Measurements from ENCODE around the gene DLG1.
"Not testable (repeated sequence)": the region's sequence is repeated elsewhere in the genome, so short reads cannot be mapped to it uniquely, and the experiment has no call there.

The DLG1 gene

DNA sequence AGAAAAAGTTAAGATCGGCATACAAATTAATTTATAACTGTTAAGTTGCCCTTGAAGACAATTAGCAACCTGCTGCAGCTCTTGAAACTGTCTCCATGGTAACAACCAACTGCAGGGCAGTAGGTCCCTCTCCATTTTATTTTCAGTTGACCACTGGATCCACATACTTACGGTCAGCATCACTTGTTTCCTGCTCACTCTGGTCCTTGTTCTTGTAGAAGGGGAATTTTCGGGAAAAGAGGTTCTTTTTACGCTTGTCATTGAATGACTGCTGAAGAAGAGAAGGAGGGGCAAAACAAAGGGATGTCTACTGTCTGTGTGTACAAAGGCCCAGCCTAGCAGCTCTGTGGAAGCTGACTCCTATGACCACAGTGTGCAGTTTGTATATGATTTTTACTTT lies 222.0 kb downstream of the DLG1 start:
- no peak for DNase-seq

DNA sequence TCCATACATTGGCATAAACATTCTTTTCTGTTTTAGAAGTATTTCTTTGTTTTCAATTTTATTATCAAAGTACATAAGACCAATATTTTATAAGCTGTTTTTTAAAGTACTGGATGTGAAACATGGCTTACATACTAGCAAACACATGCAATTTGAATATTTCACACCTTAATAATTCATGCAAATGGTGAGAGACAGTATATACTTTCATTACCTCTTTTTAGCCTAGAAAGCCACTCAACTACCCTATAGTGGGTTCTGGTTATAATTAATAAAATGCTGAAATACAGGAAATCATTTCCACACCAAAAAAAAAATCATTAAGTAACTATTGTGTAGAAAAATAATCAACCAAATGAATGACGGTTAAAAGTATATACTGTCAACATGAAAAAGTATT lies 230.3 kb downstream of the DLG1 start:
- no peak for DNase-seq

DNA sequence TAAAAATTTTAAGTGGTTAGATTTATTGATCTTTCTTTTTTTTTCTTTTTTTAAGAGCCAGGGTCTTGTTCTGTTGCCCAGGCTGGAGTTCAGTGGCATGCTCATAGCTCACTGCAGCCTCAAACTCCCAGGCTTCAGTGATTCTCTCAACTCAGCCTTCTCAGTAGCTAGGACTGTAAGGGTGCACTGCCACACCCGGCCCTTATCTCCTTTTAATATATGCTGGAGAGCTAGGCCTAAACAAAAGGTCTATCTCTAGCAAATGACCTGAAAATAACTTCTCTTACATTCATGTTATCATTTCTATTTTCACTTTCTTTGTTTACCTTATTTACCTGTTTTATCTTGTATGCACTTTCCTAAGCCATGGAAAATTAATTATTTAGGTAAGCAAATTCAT lies 233.6 kb downstream of the DLG1 start:
- DNase-seq: no peak

DNA sequence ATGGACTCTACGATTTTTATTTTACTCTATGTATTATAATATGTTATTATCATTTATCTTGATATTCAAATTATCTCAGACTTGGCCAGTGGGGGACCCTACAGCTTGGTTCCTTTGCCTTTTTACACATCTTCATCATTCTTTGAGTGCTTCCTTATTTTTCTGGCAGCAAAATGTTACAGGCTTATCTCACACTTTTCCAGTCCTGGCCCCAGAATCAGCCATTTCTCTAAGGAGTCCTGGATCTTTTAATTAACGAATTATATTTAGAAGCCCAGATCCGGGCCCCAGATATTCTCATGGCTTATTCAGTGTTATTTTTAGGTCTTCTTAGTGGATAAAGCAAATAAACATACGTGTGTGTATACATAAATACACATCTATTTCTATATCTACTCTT lies 236.0 kb downstream of the DLG1 start:
- no peak for DNase-seq

DNA sequence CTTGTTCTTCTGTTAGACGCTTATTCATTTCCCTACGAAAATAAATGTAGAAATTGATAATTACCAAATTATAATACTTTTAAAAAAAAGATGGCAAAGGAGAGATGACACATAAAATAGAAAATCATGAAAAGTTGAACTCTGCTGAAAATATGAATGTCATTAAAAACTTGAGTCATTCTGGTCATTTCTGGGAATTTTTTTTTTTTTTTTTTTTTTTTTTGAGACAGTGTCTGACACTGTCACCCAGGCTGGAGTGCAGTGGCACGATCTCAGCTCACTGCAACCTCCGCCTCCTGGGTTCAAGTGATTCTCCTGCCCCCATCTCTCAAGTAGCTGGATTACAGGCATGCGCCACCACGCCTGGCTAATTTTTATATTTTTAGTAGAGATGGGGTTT lies 246.8 kb downstream of the DLG1 start:
- DNase-seq: not testable (repeated sequence)

DNA sequence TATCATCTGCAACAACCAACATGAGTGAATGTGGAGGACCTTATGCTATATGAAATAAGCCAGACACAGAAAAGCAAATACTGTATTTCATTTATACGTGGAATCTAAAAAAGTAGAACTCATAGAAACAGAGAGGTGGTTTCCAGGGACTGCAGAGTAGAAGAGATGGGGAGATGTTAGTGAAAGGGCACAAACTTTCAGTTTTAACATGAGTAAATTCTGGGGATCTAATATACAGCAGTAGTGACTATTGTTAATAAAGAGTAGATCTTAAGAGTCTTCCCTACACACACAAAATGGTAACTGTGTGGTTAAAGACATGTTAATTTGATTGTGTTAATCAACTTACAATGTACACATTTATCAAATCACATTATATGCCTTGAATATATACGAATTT lies 247.9 kb downstream of the DLG1 start:
- DNase-seq: no peak

DNA sequence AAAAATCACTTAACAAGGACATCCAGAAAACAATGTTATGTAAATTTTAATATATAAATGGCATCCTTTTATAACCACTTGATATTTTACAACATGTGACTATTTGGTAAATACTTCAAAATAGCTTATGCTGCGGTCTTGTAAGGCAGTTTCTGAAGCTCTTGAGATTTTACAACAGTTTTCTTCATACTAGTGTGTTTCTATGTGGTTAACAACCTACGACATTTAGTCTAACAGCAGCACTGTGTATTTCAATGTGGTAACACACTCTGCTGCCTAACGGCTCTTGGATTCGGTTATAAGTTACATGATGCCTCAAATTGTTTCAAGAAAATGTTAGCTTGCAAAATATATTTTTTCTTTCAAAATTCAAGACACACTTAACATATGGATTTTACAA lies 255.9 kb downstream of the DLG1 start:
- DNase-seq: no peak

DNA sequence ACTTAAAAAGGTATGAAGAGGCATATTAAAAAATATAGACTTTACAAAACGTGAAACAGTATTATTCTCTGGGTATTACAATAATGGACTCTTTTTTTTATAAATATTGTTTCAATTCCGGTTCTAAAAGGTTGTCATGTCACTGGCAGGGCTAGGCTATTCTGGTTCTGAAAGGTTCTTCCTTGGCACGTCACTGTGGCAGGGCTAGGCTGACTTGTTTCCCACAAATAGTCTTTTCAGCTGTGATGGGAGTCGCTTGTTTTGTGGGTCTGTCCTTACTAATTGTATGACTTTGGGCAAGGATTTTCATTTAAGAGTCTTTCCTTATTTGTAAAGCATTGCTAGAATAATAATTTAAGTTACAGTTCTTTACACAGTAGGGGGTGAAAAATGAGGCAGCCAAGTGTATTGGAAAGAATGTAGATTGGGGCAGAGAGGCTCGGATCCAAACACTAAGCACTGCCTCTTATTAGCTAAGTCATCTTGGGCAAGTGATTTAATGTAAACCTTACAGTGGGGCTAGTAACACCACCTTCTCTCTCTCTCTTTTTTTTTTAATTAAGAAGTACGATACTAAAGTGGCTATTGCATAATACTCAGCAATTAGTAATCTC lies 256.4 kb downstream of the DLG1 start:
- no peak for DNase-seq

DNA sequence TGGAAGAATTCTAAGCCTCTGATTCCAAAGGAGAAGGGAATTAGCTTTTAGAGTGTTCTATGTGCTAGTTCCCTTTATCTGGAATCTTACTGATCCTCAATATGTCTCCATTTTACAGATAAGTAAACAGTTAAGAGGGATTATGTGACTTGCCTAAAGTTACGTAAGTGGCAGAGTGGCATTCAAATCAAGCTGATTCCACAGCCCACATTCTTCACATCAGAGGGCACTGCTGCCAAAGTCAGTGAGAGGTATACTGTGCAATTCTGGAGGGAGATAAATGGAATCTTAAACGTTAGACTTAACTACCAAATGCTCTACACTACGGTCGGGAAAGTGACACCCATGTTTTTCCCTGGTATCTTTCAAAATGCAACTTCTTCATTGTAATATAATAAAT lies 257.8 kb downstream of the DLG1 start:
- no peak for DNase-seq

DNA sequence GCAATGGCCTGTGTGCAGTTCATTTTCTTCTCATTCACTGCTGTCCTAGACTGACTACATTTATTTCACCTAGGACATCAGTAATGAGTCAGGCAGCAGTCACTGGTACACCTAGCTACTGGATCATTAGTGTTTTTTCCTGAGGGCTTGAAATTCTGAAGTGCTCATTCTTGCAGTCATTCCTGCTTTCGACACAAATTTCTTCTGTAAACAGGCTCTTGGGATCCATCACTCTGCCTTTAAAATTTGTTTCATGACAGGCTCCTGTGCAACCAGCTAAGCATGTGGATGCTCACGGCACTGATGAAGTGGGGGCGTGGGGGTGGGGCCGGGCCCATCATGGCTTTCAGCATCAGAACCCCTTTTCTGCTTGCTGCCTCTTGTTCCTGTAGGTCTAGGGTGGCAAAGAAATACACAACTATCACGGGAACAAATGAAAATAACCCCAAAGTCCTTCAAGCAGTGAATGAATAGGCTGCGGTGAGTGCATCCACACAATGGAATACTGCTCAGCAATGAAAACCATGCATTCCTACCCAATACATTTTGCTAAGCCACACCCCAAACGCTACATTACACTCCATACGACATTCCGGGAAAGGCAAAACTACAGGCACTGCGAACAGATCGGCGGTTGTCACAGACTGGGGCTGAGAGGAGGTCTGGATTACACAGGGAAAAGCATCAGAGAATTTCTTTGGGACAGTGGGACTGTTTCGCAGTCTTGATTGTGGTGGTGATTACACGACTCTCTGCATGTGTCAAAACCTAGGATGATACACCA lies 259.5 kb downstream of the DLG1 start:
- DNase-seq: no peak

DNA sequence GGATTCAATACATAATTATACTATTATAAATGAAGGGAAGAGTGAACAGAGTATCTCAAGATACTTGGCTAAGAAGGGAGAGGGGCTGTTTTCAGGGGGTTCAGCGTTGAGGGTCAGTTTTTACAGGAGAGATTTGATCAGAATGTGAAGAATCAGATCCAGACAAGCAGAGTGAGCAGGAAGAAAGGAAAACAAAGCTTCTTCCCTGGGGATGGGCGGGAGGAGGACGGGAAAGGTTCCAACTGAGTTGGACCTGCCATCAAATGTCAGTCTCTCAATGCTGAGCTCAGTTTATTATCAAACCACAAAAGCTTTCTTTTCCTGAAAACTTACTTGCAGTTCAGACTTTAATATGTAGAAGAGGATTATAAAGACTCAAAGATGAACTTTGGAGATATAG lies 262.8 kb downstream of the DLG1 start:
- no peak for DNase-seq

DNA sequence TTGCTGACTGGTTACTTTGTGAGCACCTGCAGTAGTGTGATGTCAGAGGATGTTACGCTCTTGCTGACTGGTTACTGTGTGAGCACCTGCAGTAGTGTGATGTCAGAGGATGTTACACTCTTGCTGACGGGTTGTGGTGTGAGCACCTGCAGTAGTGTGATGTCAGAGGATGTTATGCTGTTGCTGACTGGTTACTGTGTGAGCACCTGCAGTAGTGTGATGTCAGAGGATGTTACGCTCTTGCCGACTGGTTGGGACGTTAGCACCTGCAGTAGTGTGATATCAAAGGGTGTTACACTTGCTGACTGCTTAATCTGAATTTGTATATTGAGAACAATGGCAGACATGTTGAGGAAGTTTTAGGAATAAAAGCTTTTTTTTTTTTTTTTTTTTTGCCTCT lies 263.6 kb downstream of the DLG1 start:
- not testable (repeated sequence) for DNase-seq

DNA sequence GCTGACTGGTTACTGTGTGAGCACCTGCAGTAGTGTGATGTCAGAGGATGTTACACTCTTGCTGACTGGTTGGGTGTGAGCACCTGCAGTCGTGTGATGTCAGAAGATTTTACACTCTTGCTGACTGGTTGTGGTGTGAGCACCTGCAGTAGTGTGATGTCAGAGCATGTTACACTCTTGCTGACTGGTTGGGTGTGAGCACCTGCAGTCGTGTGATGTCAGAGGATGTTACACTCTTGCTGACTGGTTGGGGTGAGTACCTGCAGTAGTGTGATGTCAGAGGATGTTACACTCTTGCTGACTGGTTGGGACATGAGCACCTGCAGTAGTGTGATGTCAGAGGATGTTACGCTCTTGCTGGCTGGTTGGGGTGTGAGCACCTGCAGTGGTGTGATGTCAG lies 264.6 kb downstream of the DLG1 start:
- not testable (repeated sequence) for DNase-seq

DNA sequence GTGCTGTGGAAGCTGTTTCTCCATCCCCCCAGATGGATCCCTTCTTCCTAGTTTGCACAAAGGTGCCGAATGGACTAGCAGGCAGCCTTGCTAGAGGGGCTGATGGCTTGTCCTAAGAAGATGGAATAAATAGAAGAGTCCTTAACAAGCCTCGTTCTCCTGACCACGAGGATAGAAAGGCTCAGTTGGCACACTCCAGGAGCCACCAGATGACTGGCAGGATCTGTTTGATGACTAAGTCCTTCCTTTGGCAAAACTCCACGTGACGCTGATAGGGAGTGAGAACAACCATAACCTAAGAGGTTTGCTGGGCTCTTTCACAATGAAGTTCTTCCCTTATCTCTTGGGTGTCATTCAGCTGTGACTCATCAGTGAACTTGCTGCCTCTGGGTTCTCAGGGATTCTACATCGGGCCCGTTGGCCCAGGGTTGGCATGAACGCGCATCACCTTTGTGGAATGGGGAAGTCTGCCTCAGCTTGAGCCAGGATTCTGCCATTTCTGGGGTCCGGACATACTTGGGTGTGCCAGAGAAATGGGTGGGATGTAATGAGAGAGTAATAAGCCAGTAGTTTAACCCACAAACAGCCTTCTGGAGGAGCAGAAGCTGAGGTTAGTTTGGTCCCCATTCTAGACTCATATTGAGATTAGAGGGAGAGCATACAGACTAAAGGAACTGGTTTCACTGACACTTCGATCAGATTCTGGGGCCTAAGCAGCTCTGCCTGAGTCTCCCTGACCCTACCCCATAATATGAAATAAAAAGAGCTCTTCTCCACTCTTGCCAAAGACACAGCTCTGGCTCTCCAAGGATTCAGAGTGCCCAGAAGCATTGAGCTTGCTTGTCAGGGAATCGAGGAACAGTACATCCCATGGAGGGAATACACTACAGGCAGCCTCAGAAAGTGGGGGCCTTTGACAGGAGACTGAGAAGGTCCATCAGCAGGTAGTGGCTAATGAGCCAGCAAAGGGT lies 266.8 kb downstream of the DLG1 start:
- DNase-seq: no peak

DNA sequence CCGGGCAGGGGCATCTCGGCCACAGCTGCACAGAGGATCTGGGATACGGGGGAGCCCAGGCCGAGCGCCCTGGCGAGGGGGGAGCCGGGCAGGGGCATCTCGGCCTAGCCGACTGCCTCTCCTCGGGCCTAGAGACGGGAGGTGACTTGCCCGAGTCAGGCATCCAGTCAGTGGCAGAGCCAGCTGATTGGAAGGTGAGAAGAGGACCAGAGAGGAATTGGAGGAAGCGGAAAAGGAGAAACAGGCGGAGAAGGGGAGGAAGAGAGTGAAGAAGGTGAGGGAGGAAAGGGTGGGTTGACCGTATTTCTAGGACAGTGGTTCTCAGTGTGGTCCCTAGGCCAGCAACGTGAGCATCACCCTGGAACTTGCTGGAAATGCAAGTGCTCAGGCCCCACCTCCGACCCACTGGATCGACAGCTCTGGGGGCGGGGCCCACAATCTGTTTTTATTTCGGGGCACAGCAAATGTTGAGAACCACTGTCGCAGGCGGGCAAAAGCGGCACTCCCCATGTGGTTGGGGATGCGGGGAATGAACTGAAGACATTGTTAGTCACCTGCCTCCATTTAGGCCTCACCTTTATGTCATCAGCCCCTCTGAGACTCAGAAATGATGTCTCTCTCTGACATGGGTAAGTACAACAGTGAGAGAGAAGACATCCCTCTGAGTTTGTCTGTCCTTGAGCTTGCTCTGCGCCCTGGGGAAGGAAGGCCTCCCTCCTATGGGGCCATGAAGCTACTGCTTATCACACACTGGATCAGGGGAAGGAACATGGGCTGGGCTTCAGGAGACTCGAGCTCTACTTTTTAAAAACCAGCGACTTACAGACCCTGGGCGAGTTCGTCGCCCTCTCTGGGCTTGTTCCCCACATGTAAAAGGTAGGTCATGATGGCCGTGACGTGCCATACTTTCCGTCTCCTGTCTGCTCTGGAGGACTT lies 267.8 kb downstream of the DLG1 start:
- no peak for DNase-seq

DNA sequence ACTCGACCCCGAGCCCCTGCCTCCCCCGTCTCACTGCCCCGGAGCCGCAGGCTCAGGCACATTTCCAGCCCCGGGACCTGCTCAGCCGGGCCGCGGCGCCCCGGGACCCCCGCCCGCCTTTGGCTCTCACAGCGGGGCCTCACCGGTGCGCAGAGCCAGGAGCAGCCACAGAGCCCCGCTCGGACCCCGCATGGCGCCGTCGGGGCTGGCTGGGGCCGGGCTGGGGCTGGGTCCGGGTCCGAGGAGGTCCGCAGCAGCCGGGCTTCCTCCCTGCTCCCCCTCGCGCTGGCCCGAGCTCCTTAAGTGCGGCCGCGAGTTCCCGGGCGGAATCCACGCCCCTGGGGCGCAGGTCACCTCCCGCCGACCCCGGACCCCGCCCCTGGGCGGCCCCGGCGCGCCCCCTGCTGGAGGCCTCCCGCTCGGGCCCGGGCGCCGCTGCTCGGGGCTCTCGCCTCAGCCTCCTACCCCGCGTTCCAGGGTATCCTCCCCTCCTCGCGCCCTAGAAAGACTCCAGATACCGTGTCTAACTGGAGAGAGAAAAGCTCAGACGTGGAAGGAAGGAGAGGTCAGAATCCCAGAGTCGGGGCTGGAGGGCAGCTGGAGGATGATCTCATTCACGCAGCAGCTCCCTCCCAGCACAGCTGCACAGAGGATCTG lies 268.8 kb downstream of the DLG1 start, which contains the start of gene MELTF:
Gene MELTF (minus strand): TSS at position 307 of the 657 bp plus-strand sequence. CDS start 115 bp downstream, at position 192.
- peak; percentile 44 for DNase-seq

DNA sequence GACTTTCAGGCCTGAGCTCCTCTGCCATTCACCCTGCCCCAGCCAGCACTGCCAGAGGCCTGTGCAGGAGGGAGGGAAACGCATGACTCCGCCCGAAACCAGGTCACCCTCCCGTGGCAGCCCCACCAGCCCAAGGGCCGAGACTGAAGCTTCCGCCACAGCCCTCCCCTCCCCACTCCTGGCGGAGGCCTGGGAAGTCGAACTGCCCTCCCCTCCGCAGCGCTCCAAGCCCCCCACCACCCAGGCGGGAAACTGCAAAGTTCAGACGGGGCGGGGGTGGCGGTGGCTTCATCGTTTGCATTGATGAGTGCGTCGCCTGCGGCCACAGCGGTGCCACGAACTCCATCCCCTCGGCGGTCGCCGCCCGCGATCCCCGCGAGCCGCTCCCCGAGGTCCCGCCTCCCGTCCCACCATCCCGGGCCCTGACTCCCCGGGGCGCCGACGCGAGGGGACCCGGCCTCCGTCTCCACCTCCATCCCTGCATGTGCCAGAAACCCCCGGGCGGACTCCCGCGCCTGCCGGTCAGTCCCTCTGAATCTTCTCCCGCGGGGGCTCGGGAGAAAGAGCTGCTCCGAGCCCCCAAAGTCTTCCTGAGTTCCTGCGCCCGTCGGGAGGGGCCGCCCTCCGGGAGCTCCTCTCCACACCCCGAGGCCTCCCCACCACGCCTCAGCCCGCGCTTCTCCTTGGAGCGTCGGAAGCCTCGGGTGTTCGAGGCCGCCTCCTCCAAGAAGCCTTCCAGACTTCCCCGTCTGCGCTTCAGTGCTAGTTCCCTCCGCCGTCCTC lies 269.5 kb downstream of the DLG1 start:
- no peak for DNase-seq

DNA sequence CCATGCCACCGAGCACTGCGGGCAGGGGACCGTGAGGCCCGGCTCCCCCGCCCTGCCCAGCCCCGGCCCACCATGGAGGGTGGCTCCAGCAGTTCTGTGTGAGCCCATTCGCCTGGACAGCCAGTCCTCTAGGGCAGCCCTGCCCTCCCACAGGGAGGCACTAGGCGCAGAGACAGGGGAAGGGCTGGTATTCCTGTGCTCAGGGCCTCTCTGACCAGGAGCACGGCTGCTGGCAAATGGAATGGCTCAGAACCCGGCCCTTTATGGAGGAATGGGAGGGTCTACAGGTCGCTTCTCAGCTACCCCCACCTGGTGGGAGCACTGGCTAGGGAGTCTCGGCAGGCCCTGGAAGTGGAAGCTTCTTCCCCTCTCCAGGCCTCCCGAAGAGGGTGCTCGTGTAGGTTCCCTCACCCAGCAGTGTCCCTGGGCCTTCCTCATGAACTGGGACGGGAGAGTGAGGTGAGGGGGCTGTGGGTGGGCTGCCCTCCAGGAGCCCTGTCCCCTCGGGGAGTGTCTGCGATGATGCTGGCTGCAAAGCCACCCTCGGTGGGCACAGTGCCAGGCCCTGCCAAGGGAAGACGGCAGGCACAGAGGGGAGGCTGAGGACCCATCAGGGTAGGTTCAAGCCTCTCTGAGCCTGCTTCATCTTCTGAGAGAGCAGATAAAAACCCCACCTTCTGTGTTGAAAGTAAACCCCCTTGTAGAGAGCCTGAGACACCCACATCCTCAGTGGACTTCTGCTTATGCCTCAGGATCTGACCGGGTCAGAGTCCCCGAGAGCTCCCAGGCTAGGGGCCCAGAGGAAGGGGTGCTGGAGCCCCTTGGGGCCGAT lies 270.3 kb downstream of the DLG1 start:
- no peak for DNase-seq

DNA sequence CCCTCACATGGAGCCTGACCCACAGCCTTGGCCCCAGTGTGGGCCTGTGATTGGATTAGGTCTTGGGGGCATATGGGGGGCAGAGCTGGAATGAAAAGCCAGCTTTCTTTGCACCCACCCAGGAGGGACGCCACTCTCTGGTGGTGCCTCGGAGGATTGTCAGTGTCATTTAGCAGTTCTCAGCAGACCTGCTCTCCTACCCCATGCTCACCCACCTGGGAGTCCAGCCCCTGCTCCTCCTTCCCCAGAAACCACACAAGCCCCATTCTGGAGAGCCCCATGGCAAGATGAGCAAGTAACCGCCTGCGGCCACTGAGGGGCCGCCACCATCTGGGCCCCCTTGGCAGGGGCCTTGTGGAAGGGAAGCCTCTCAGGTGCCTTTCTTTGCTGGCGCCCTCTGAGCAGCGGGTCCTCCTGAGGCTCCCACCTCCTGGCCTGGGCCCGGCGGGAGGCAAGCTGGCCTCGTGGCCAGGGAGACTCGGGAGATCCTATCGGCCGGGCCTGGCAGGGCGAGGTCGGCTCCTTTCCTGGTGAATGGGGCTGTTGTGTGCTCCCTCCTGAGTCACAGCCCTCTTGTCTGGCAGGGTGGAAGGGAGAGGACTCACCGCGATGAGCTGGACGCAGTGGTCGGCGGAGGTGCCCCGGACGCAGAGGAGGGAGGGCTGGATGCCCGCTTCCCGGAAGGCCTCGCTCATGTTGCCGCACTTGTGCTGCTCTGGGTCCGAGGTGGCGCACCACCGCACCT lies 271.1 kb downstream of the DLG1 start:
- DNase-seq: no peak
